HL-60/S4 treated with retinoic acid at 250 ng/mL for 4 days and 3 days (cell line): ENCODE results near the gene FER.

Experiments
- in situ Hi-C: fragments of 300-500 bp; cut with MboI; formaldehyde crosslinking; loops from 2 replicates; pipeline ENCODE4 v1.7.0; 2022; ENCODE audit warnings: low sequenced_read_pairs

Gene FER

DNA sequence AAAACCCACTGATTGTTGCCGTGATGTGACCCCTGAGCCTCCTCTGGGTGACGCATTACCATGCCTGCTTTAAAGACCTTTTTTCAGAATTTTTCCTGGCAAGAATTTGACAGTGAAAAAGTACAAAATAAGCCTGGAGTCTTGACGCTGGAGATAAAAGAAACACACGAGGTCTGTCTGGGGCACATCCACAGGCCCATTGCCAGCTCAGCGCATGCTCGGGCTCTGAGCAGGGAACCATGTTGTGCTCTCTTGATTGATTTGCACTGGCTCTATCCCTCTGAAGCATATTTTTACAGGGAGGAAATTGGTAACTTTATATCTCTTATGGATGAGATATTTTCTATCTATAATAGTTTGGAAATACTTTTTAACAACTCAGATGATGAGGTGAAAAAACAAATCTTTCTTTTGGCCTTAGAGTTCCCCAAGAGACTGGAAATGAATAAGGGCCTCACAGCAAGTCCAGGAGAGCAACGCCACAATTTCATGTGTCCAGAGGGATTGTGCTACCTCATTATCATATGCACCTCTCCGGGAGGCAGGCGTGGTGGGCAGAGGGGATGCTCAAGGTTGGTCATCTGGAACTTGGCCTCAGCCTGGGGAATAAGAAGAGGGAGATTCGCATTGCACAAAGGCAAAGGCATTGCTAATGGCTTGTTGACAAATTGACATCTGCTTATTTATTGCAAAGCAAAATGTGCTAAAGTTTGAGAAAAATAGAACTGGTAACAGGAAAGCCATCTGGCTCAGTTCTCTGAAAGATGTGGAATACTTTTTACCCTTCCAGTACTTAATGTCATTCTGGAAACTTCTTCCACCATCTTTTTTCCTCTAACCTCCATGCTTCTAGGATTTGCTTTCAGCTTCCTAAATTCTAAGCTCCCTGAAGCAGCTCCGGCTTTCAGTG, 478.3 kb downstream of the FER start:
- in situ Hi-C loops = no loop called here

DNA sequence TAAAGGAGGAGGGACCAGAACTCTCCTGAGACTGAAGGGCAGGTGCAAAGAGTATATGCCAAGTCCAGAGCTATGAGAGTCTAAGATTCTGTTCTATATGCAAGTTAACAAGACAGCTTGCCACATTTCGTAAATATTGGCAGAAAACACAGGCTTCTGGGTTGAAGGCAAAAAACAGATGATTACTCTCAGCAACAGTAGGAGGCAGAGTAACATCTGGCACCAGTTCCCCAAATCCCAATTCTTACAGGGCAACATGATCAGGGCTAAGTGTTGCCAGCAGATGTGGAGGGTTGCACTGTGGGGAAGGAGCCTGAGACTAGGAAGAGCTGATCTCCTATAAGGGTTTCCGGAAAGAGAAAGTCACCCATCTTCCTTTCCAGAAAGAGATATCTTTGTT, 482.7 kb downstream of the FER start:
- in situ Hi-C loops = no loop called here

DNA sequence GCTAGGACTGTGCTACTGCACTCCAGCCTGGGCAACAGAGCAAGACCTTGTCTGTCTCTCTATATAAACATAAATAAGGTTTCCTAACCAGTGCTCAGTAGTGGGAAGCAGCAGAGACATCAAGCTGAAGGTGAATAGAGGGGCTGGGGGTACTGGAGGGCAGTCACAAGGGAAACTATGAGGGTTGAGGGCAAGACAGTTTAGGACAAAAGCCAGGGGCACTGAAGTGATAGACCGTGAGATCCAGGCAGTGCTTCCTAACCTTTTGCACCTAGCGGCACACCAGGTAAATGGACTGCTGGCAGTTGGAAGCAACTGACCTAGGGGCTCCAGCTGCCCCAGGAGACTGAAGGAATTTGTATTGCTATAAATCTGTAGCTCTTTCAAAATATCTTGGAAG, 483.6 kb downstream of the FER start:
- in situ Hi-C loops = no loop called here

DNA sequence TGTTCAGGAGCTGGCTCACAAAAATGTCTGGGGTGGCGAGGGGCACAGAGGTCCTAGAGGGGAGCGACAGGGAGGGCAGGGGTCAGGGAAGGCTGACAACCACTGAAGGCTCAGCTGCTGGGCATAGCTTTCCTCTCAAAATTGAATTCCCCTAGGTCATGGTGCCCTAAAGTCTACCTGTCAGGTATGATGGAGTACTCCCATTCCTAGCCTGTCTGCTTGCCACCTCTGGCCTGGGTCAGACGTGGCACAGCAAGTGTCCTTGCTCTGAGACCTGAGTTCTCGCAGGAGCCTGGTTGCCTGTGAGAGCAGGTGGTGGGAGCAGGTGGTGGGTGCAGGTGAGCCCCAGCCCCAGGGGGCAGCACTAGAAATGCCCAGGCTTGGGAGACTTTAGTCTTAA, 486.7 kb downstream of the FER start:
- in situ Hi-C loops = no loop called here

DNA sequence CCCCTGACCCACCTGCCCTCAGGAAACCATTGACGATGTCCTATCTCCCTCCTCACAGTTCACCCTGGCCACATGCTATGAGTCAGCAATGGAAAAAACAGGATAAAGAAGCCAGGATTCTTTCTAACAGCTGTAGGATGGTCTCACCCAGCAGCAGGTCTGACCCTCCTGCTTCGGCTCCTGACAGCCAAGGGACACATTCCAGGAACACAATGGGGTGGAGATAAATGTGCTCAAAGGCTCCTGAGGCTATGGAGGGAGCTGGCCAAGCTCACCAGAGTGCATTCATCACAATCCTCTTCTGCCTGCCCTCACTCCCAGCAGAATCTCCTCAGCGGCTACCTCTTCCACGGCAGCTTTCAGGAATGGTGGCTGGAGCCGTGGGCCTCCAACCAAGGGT, 491.8 kb downstream of the FER start:
- in situ Hi-C loops = no loop called here

DNA sequence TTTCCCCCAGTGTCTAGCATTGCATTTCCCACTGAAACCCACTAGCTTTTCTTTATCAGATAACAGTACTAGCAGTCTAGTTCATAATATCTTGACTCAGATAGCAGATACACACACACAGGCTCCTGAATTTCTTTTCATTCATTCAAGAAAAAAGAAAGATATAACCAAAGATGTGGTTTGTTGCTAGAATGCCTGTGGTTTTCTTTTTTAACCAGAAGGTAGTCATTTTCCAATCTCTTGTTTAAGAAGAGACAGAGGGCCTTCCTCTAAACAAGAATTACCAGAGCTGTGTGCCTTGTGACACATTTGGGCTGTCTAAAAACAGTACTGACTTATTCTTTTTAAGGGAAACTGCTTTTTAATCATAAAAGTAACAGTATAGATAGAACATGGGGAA, 494.8 kb downstream of the FER start:
- in situ Hi-C loops = no loop called here

DNA sequence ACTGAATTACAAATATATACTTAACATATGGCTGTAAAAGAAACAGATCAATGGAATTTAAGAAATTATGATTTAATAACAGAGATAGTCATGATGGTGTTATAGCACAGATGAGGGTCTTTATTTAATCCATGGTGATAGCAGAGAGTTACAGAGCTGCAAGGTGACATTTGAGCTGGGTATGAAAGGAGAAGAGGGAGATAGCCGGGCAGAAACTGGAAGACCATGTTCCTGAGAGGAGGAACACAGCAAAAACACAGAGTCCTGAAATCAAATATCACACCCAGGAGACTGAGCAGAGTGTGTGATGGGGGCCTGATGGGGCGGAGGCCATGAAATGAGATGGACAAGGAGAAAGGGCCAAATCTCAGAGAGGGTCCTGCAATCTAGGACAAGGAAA, 498.7 kb downstream of the FER start:
- in situ Hi-C loops = no loop called here
